GM19452 (cell line): ENCODE results near the gene ACTRT2.

Experiments used
- ATAC-seq: cut with Tn5 transposase; IDR thresholded peaks from one replicate; pipeline ENCODE4 v1.9.1; 2021; ENCODE audit not compliant: unreplicated experiment

The ACTRT2 gene

DNA sequence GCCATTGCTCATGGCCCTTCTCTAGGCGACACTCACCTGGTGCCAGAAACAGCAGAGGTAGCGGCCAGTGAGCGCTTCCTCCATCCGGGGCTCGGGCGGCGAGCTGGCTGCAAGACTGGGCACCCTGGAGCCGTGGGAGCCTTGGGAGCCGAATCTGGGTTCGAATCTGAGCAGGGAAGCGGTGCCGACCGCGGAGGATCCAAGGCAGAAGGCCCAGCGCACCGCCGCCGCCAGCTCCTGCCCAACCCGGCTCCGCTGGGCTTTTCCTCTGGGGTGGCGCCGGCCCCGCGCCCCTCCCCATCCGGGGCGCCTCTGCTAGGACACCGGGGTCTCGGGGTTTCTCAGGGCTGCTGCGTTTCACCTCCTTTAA is 46.0 kb downstream of the ACTRT2 start:
- ATAC-seq: no peak

DNA sequence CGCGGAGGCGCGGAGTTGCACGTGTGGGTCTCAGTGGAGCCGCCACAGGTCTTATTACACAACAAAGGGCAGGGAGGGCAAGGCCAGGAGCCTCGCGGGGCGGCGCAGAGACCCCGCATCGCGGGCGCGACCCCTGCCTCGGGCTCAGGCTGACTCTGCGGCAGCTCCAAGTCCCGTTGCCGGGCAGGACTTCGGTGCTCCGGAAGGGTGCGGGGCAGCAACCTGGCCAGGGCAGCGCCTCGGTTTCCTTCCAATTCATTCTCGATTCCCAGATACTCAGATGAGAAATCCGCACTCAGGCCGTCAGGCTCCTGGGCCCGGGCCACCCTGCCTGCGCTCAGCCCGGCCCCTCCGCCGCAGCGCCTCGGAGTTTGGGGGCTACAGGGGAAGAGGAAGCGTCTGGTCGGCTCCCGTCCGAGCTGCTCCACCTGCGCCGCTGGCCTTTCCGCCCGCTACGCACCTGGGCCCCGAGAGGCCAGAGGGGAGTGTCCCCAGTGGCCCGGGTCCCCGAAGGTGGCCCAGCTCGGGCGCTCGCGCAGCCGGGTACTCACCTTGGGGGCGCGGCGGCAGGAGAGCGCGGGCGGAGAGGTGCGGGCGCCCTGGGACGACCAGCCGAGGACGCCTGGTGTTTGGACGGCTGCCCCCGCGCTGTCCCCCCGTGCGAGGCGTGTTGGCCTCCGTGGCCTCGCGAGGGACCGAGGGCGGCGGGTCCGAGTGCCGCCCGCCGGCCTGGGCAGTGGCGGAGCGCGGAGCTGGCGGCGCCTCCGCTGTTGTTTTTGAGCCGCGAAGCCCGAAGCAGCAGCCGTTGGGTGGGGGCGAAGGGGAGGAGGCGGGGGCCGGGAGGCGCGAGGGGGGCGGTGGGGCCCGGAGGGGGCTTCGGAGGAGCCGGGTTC is 46.6 kb downstream of the ACTRT2 start:
- no peak for ATAC-seq

DNA sequence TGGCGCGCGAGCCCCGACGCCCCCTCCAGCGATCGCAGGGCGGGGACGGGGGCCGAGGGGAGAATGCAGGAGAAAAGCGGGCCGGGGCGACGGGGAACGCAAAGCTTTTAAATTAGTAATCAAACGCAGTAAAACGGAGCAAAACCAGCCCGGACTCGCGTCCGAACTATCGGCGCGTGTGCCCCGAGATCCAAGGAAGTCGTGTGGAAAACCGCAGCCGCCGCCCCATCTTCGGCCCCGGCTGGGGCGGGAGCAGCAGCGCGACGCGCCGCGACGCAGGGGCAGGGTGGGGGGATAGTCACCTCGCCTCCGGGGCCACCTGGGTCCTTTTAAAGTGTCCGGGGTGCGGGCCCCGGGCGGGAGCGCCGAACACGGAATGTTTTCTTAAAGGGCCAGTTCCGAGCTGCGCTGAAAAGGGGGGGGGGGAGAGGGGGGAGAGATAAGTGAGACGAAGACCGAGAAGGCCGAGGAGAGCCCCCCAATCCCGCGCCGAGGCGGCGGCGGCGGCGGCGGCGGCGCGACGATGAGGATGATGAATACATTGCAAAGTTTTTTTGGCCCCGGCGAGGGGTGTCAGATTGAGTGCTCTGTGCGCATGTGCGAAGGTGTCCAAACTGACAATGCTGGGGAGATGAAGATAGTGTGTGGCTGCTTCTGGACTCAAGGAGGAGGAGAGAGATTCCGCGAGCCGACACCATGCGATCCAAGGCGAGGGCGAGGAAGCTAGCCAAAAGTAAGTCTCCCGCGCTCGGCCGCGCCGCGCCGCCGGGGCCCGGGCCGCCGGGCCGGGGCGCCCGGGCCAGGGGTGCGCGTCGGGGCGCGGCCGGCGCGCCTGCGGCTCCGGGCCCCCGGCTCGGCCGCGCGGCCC is 47.5 kb downstream of the ACTRT2 start, which contains the start of gene PRDM16:
Gene PRDM16, plus strand, starts transcription at position 640 of the 868 bp plus-strand sequence. Its CDS starts 57 bp downstream, at position 697.
- no peak for ATAC-seq

DNA sequence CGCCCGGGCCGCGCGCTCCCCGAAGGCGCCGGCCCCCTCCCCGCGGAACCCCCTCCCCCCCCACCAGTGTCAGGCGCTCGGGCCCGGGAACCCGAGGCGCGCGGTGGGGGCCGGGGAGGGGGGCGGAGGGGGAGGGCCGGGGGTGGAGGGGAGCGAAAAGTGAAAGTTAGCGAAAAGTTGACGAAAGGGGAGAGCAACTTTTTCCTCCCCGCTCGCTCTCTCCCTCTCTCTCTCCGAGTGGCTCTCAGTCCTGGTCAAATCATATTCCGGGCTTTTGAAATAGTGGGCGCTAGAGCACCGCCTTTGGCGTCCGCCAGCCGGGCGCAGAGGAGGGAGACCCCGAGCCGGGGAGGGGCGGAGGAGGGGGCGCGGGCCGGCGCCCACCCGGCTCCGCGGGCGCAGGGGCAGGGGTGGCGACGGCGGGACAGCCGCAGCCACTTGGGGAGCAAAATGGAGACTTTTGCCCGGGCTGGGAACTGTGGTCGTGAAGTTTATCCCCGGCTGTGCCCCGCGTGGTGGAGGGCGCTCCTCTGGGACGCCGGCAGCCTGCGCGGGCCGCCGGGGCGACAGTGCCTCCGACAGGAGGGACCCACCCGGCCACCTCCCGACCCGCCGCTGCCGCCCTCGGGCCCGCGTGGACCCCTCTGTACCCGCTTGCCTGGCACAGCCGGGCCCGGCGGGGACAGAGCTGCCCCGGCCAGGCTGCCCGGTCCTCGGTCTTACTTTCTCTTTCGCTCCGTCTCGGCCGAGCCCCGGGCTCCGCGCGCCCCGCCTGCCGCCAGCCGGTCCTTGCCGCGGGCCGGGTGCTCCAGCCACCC is 48.4 kb downstream of the ACTRT2 start:
- ATAC-seq: no peak

DNA sequence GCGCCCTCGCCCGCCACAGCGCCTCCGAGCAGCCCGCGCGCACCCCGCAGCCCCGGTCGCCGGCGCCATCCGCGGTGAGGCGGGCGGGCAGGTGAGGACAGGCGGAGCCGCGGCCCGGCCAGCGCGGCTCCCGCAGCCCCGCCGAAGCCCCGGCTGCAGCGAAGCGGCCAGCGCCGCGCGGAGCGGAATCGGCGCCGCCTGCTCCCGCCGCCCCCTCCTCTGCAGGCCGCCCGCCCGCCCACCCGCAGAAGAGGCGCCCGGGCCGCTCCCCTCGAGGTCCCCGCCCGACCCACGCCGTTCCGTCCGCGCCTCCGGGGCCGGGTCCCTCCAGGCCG is 49.0 kb downstream of the ACTRT2 start:
- no peak for ATAC-seq

DNA sequence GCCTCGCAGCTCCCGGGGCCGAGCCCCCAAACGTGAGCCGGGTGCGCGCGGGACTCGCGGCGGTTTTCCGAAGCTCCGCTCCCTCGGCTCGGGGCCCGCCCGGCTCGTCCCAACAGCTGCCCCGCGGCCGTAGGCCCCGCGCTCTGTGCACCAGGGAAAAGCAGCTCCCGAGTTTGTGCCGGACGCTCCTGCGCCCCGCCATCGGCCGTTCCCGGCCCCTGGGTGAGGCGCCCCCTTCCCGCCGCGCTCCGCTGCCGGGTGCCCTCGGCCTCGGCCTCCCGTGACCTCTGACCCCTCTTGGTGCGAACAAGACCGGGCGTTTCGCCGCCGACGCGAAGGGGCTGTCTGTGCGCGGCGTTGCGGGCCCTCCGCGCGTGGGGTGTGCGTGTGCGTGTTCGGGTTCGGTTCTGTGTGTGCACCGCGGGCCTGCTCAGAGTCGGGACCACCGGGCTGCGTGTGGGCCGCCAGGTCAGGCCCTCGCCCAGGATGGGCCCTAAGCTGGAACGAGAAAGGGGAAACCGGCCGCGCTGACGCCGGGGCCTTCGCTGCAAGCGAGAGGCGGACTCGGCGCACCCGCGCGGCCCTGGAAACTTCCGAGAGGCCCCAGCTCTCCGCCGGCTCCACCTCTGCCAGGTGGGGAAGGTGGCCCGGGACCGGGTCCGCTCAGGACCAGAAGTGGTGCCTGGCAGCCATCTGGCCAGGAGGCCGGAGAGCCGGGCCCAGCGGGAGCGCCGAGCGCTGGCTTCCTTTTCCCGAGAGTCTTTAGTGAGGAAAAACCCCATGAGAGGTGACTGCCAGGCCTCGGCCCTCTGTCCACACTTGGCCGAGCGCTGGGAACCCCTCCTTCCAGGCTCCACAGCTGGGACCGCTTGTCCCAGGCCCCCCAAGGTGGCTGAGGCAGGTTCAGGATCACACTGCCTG is 49.6 kb downstream of the ACTRT2 start:
- no peak for ATAC-seq

DNA sequence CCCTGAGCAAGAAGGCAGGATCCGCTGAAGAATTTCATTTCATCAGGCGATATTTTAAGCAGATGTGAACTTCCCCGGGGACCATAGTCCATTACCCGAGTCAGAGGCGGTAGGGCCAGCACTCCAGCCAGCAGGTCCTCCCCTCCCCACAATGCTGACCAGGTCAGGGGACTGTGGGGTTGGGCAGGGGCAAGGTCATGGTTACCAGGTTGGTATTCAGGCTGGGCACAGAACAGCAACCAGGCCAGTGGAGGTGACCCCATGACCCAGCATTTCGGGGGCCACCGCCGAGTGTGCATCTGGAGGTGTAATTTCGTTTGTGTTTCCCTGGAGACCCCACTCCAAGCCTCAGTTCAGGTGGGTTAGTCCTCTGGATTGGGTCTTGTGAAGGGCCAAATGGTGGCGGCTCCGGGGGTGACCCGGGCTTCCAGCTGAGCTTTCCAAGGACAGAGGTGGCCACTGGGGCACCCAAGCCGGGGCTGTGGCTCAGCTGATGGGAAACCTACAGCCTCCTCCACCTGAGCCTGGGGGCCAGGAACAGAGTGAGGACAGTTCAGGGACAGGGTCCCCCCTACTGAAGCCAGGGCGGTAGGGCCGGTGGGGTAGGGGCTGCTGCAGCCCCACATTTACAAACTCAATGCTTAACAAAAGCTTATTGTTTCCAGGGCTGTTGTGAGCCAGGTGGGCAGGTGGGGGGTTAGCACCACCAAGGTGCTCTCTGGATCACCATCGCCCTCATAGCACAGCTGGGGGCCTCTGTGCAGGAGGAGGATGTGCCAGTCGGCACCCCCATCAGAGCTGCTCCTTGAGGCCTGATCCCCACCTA is 50.5 kb downstream of the ACTRT2 start:
- ATAC-seq: no peak
